Calu3 (cell line): ENCODE measurements around the gene GNMT. TPM values are rescaled to one million over a fixed set of nuclear protein-coding genes. Genes with fewer than 3 reads are reported as not detected.

Experiments
- BruUV-seq: library from RNA; stranded (reverse); fragments of 400-500 nt; replicated peaks from 2 replicates; lab custom pipeline; 2021; lab: Mats Ljungman, UMichigan
- CTCF ChIA-PET: fragments of 300-600 bp; sonication (Branson Sonifier 250); formaldehyde crosslinking; loops from one replicate; lab custom pipeline; 2022; ENCODE audit warnings: antibody characterized with exemption; lab: Charles Lee
- DNase-seq: peaks from one replicate; pipeline ENCODE4 v3.0.0; 2022
- H3K27ac Mint-ChIP-seq: one replicate; pipeline ENCODE4 v1.8.0; 2022; ENCODE audit warnings: mixed read lengths; ENCODE audit not compliant: unreplicated experiment
- H3K27me3 Mint-ChIP-seq: one replicate; pipeline ENCODE4 v1.8.0; 2022; ENCODE audit warnings: mixed read lengths; ENCODE audit not compliant: unreplicated experiment
- H3K36me3 Mint-ChIP-seq: one replicate; pipeline ENCODE4 v1.8.0; 2022; ENCODE audit warnings: mild to moderate bottlenecking, moderate library complexity, mixed read lengths; ENCODE audit not compliant: insufficient read depth, unreplicated experiment
- H3K4me1 Mint-ChIP-seq: one replicate; pipeline ENCODE4 v1.8.0; 2022; ENCODE audit warnings: mild to moderate bottlenecking, low read depth, mixed read lengths; ENCODE audit not compliant: unreplicated experiment
- H3K4me3 Mint-ChIP-seq: one replicate; pipeline ENCODE4 v1.8.0; 2022; ENCODE audit warnings: mild to moderate bottlenecking, low read depth, moderate library complexity, mixed read lengths; ENCODE audit not compliant: unreplicated experiment
- H3K9me3 Mint-ChIP-seq: one replicate; pipeline ENCODE4 v1.8.0; 2022; ENCODE audit warnings: low read depth, mixed read lengths; ENCODE audit not compliant: unreplicated experiment
- CTCF ChIP-seq: fragments of 200-600 bp; IDR thresholded peaks from one replicate; pipeline ENCODE4 v1.8.0; 2022; ENCODE audit warnings: antibody characterized with exemption; ENCODE audit not compliant: unreplicated experiment
- intact Hi-C: fragments of 100-400 bp; cut with micrococcal nuclease; formaldehyde crosslinking; loops from one replicate; pipeline ENCODE4 v1.10.0; 2022; ENCODE audit not compliant: unreplicated experiment
- total RNA-seq: library from RNA; stranded (reverse); gene quantifications from 2 replicates; pipeline ENCODE4 v1.2.3, GENCODE V29; 2022

GNMT gene
- total RNA-seq, 1 experiment from 2014 or later: 0.45 TPM

- H3K4me3 Mint-ChIP-seq: no peak overlapping the region
- CTCF ChIA-PET: interaction anchor here (0.7 to 1.3 kb wide), 2 partner anchors 27 to 77 kb away, joined by 4 read pairs; partner anchors contain the start of gene CNPY3
- intact Hi-C loops: no loop called here
- H3K36me3 Mint-ChIP-seq: peaks cover 16% of the 10 kb centered on the region
- H3K27me3 Mint-ChIP-seq: no peaks in the 10 kb centered on the region
- no peaks in the 10 kb centered on the region for H3K4me1 Mint-ChIP-seq
- DNase-seq: no peak
- TF ChIP-seq CTCF: no peak
- BruUV-seq: no TSS peak
- peak overlapping the region; percentile 12 for H3K27ac Mint-ChIP-seq
- H3K9me3 Mint-ChIP-seq: no peaks in the 10 kb centered on the region
These were observed 45.7 kb downstream of the GNMT start for GRCh38 chr6:43006251-43006650.

GRCh38 chr6:43007126-43007525 lies 46.6 kb downstream of the GNMT start:
- Mint-ChIP-seq H3K27ac (no peak overlapping the region), H3K4me1 (peaks cover 4% of the 10 kb centered on the region), H3K9me3 (no peaks in the 10 kb centered on the region), H3K4me3 (no peak overlapping the region), H3K27me3 (no peaks in the 10 kb centered on the region), H3K36me3 (peaks cover 23% of the 10 kb centered on the region)
- no peak for DNase-seq
- CTCF ChIA-PET: interaction anchor here (1.3 kb wide), 1 partner anchor 78 kb away, joined by 4 read pairs; the partner anchor contains the start of gene CNPY3
- no peak for TF ChIP-seq CTCF
- intact Hi-C loops: no loop called here
- BruUV-seq: no TSS peak

- H3K9me3 Mint-ChIP-seq: no peaks in the 10 kb centered on the region
- no TSS peak for BruUV-seq
- intact Hi-C loops: loop anchor here (2.0 kb wide), 1 partner anchor 134 kb away; no protein-coding TSS in a partner anchor
- H3K27me3 Mint-ChIP-seq: no peaks in the 10 kb centered on the region
- CTCF ChIA-PET: interaction anchor here (1.0 kb wide), 1 partner anchor 25 kb away, joined by 3 read pairs; the partner anchor contains the start of gene PPP2R5D
- H3K4me3 Mint-ChIP-seq: no peak overlapping the region
- H3K36me3 Mint-ChIP-seq: peaks cover 32% of the 10 kb centered on the region
- H3K4me1 Mint-ChIP-seq: peaks cover 19% of the 10 kb centered on the region
- peak; percentile 68 for DNase-seq
- H3K27ac Mint-ChIP-seq: no peak overlapping the region
- peak; percentile 68 for TF ChIP-seq CTCF
These were observed 48.6 kb downstream of the GNMT start for GRCh38 chr6:43009124-43009523.

GRCh38 chr6:43011207-43011606 lies 50.7 kb downstream of the GNMT start:
- CTCF ChIA-PET: interaction anchor here (0.6 to 1.4 kb wide), 3 partner anchors 10 to 292 kb away, joined by 3 to 6 read pairs (median 5); no protein-coding TSS in a partner anchor
- H3K36me3 Mint-ChIP-seq: peaks cover 36% of the 10 kb centered on the region
- peaks cover 28% of the 10 kb centered on the region for H3K4me1 Mint-ChIP-seq
- intact Hi-C loops: no loop called here
- H3K4me3 Mint-ChIP-seq: no peak overlapping the region
- H3K27ac Mint-ChIP-seq: no peak overlapping the region
- no peaks in the 10 kb centered on the region for H3K9me3 Mint-ChIP-seq
- BruUV-seq: no TSS peak
- H3K27me3 Mint-ChIP-seq: no peaks in the 10 kb centered on the region
- TF ChIP-seq CTCF: no peak
- no peak for DNase-seq
